B cell (primary cell): ENCODE results near the gene FOXN1. TPM values are rescaled to one million over a fixed set of nuclear protein-coding genes. Genes with fewer than 3 reads are reported as not detected.

ENCODE experiments used
- ATAC-seq: fragments of 200-7000 bp; cut with Tn5 transposase; one replicate; pipeline ENCODE4 v1.10.0; 2021; ENCODE audit warnings: low read depth, mild to moderate bottlenecking, moderate number of reproducible peaks, moderate library complexity
- CTCF ChIA-PET: fragments of 350-600 bp; sonication (Branson Sonifier 250); formaldehyde crosslinking; loops from one replicate; lab custom pipeline; 2021; ENCODE audit warnings: antibody characterized with exemption, inconsistent platforms; lab: Charles Lee
- POLR2A ChIA-PET: fragments of 350-600 bp; sonication (Branson Sonifier 250); formaldehyde crosslinking; loops from one replicate; lab custom pipeline; 2021; ENCODE audit warnings: antibody characterized with exemption; lab: Charles Lee
- DNase-seq: peaks from one replicate; pipeline ENCODE4 v3.0.0; 2013
- H2AFZ ChIP-seq: 2 replicates; pipeline ENCODE4 v1.6.1; 2012; ENCODE audit warnings: mild to moderate bottlenecking, low read depth, low read length; ENCODE audit not compliant: insufficient read depth, poor library complexity, severe bottlenecking
- H3K27ac ChIP-seq, 2 donors: 1 replicate in 1 of 2; 2 replicates in 1 of 2; pipeline ENCODE4 v1.5.1; 2012 to 2013; ENCODE audit warnings: low read length in 2 of 2, mild to moderate bottlenecking in 2 of 2, moderate library complexity in 1 of 2
- H3K27me3 ChIP-seq, 4 experiments: fragments of 200-600 bp in 1 of 4; sonication (generic) in 1 of 4; replicated peaks in 1 of 4; 1 replicate in 2 of 4; 2 replicates in 2 of 4; pipeline versions ENCODE4 v1.6.1 to v1.7.0; 2013 to 2016; ENCODE audit warnings: low read length in 3 of 4, mild to moderate bottlenecking in 2 of 4, mixed read lengths in 1 of 4, moderate library complexity in 1 of 4; ENCODE audit not compliant: insufficient read depth in 4 of 4, control insufficient read depth in 3 of 4; ENCODE audit errors: control extremely low read depth in 1 of 4
- H3K36me3 ChIP-seq, 2 experiments: replicated peaks in 1 of 2; 1 replicate in 1 of 2; 2 replicates in 1 of 2; pipeline versions ENCODE4 v1.6.1 to v1.7.1; 2013; ENCODE audit warnings: low read length in 1 of 2; ENCODE audit not compliant: insufficient read depth in 2 of 2, control insufficient read depth in 1 of 2; ENCODE audit errors: control extremely low read depth in 1 of 2, extremely low read depth in 1 of 2
- H3K4me1 ChIP-seq, 2 donors: fragments of 200-600 bp in 1 of 2; sonication (generic) in 1 of 2; 1 replicate in 1 of 2; 2 replicates in 1 of 2; pipeline versions ENCODE4 v1.5.1 to v1.6.1; 2013 to 2017; ENCODE audit warnings: low read length in 2 of 2; ENCODE audit not compliant: control insufficient read depth in 2 of 2, insufficient read depth in 2 of 2
- H3K4me2 ChIP-seq: replicated peaks from 2 replicates; pipeline ENCODE3; 2012; ENCODE audit warnings: mild to moderate bottlenecking, low read depth, low read length; ENCODE audit not compliant: poor library complexity, severe bottlenecking
- H3K4me3 ChIP-seq, 5 experiments: fragments of 200-600 bp in 1 of 5; sonication (generic) in 1 of 5; 1 replicate in 3 of 5; 2 replicates in 2 of 5; pipeline versions ENCODE4 v1.5.1 to v1.7.0; 2011 to 2016; ENCODE audit warnings: low read length in 4 of 5, mild to moderate bottlenecking in 4 of 5, low read depth in 2 of 5, control low read depth in 1 of 5, moderate library complexity in 1 of 5; ENCODE audit not compliant: insufficient read depth in 1 of 5; ENCODE audit errors: control extremely low read depth in 1 of 5, extremely low read depth in 1 of 5
- H3K79me2 ChIP-seq: fragments of 200-600 bp; sonication (generic); one replicate; pipeline ENCODE4 v1.6.0; 2016; ENCODE audit warnings: low read length; ENCODE audit not compliant: control insufficient read depth, insufficient read depth
- H3K9ac ChIP-seq: fragments of 200-600 bp; sonication (generic); 2 replicates; pipeline ENCODE4 v1.6.1; 2017; ENCODE audit warnings: mild to moderate bottlenecking, low read length, moderate library complexity
- H3K9me3 ChIP-seq, 3 donors: one replicate each; pipeline versions ENCODE4 v1.6.1 to v1.7.1; 2013; ENCODE audit warnings: low read length in 2 of 3; ENCODE audit not compliant: control insufficient read depth in 2 of 3, insufficient read depth in 1 of 3; ENCODE audit errors: control extremely low read depth in 1 of 3
- H4K20me1 ChIP-seq: 2 replicates; pipeline ENCODE4 v1.6.0; 2012; ENCODE audit warnings: mild to moderate bottlenecking, low read length; ENCODE audit not compliant: insufficient read depth, control insufficient read depth, poor library complexity, severe bottlenecking
- H3K27ac Mint-ChIP-seq: one replicate; pipeline ENCODE4 v1.8.0; 2021; ENCODE audit warnings: mixed read lengths
- H3K27me3 Mint-ChIP-seq: one replicate; pipeline ENCODE4 v1.8.0; 2021; ENCODE audit warnings: mixed read lengths
- H3K4me1 Mint-ChIP-seq: one replicate; pipeline ENCODE4 v1.8.0; 2021; ENCODE audit warnings: mixed read lengths
- H3K4me3 Mint-ChIP-seq: one replicate; pipeline ENCODE4 v1.8.0; 2021; ENCODE audit warnings: mixed read lengths
- H3K9me3 Mint-ChIP-seq: one replicate; pipeline ENCODE4 v1.8.0; 2022; ENCODE audit warnings: mixed read lengths; ENCODE audit not compliant: insufficient read depth
- EZH2 ChIP-seq: IDR thresholded peaks from 2 replicates; pipeline ENCODE4 v1.6.1; 2012; ENCODE audit warnings: borderline replicate concordance, low read depth, mild to moderate bottlenecking, moderate library complexity, low read length; ENCODE audit not compliant: insufficient read depth, poor library complexity, severe bottlenecking
- WGBS: methylation state at CpG from one replicate; pipeline ENCODE4 v1.1.5; 2013; ENCODE audit warnings: missing lambda C conversion rate; ENCODE audit not compliant: insufficient coverage; 5-methylcytosine and 5-hydroxymethylcytosine counted together
- intact Hi-C: fragments of 100-400 bp; cut with micrococcal nuclease; formaldehyde crosslinking; loops from one replicate; pipeline ENCODE4 v1.10.0; 2022
- polyA plus RNA-seq: library from polyadenylated mRNA; depleted of rRNA; stranded (reverse); fragments of >200 nt; gene quantifications from 2 replicates; pipeline ENCODE4 v1.2.3, GENCODE V29; 2012
- total RNA-seq, 2 donors: library from RNA; stranded (reverse); fragments of 120-200 nt in 1 of 2; gene quantifications; 1 replicate in 1 of 2; 2 replicates in 1 of 2; pipeline versions ENCODE4 v1.2.3 to v1.2.4, GENCODE V29; 2013 to 2022
- TF ChIP-seq, protein P1 (sequence below): fragments of 200-600 bp; IDR thresholded peaks from one replicate; pipeline ENCODE4 v1.8.0; 2022; ENCODE audit warnings: antibody characterized with exemption, mild to moderate bottlenecking

Gene FOXN1
- total and polyA plus RNA-seq, 2 donors (not counting 1 experiment from before 2014, with no cell fraction given) = not detected

DNA sequence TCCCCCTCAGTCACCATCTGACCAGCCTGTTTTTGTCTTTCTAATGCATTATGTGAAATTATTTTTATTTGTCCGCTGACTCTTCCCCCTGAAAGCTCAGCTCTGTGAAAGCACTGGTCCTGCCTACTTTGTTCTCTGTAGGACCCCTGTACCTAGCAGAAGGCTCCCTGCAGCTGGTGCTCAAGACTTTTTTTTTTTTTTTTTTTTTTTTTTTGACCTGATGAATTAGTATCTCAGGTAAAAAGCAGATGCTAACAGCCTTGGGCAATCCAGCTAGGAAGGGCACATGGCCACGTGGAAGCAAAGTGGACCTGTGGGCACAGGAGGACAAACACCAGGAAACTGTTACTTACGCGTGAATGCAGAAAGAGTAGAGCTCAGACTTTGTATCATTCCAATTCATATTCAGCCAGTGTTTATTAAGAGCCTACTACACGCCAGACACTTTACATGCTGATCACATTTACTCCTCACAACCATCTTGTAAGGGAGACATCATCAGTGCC lies 46.9 kb downstream of the FOXN1 start:
- Histone ChIP-seq H3K4me2 (peak overlapping the region; percentile 85), H4K20me1 (peaks cover 13% of the 10 kb centered on the region), H3K9ac (no peak overlapping the region), H3K27ac (no peak overlapping the region), H3K79me2 (peaks cover 23% of the 10 kb centered on the region), H3K4me3 (peak overlapping the region in 3 of 5 experiments; percentile 78 to 85 (median 85)), H3K27me3 (no peaks in the 10 kb centered on the region), H3K4me1 (peaks cover 43 to 45% of the 10 kb centered on the region in 2 donors), H2AFZ (peak overlapping the region; percentile 69), H3K36me3 (peaks cover 21 to 57% of the 10 kb centered on the region in 2 experiments), H3K9me3 (no peaks in the 10 kb centered on the region)
- peaks cover 45% of the 10 kb centered on the region for H3K4me1 Mint-ChIP-seq
- H3K27ac Mint-ChIP-seq = peak overlapping the region; percentile 62
- 96% methylated on average over 3 of the region's 5 CpGs for WGBS
- peak overlapping the region; percentile 95 for H3K4me3 Mint-ChIP-seq
- no peaks in the 10 kb centered on the region for H3K9me3 Mint-ChIP-seq
- DNase-seq (no peak), ATAC-seq (no peak)
- ChIA-PET POLR2A (interaction anchor here (0.6 to 3.3 kb wide), 4 partner anchors 15 to 60 kb away, joined by 4 to 16 read pairs (median 9); partner anchors contain the start of genes ALDOC and PIGS), CTCF (interaction anchor here (0.6 to 2.9 kb wide), 9 partner anchors 9 to 316 kb away, joined by 3 to 11 read pairs (median 4); no protein-coding TSS in a partner anchor)
- H3K27me3 Mint-ChIP-seq = no peaks in the 10 kb centered on the region
- TF ChIP-seq EZH2 = no peak
- TF ChIP-seq, protein P1, sequence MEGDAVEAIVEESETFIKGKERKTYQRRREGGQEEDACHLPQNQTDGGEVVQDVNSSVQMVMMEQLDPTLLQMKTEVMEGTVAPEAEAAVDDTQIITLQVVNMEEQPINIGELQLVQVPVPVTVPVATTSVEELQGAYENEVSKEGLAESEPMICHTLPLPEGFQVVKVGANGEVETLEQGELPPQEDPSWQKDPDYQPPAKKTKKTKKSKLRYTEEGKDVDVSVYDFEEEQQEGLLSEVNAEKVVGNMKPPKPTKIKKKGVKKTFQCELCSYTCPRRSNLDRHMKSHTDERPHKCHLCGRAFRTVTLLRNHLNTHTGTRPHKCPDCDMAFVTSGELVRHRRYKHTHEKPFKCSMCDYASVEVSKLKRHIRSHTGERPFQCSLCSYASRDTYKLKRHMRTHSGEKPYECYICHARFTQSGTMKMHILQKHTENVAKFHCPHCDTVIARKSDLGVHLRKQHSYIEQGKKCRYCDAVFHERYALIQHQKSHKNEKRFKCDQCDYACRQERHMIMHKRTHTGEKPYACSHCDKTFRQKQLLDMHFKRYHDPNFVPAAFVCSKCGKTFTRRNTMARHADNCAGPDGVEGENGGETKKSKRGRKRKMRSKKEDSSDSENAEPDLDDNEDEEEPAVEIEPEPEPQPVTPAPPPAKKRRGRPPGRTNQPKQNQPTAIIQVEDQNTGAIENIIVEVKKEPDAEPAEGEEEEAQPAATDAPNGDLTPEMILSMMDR = no peak
- intact Hi-C loops = loop anchor here (1.0 kb wide), 4 partner anchors 14 to 46 kb away; partner anchors contain the start of genes PIGS and SPAG5

DNA sequence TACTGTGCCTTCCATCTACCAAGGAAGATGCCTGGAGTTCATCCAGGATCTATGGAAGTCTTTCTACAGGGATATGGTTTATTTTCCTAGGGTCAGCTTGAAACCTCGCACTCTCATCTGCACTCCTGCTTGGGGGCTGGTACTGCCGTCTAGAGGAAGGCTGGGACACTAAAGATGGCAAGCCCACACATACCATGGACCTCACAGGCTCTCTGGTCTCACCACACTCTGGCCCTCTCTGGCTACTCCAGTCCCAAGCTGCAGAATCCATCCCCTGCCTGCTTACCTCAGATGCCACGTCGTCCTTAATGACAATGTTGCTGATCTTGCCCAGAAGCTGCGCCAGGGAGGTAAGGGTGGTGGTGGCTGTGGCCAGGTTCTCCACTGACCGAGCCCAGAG lies 48.4 kb downstream of the FOXN1 start:
- no peak overlapping the region for H2AFZ ChIP-seq
- CTCF ChIA-PET = interaction anchor here (0.6 to 2.2 kb wide), 5 partner anchors 20 to 138 kb away, joined by 3 to 7 read pairs (median 4); partner anchors contain the start of gene SPAG5
- TF ChIP-seq EZH2 = no peak
- TF ChIP-seq, protein P1 = peak; percentile 24
- peaks cover 28 to 30% of the 10 kb centered on the region in 2 donors for H3K4me1 ChIP-seq
- Mint-ChIP-seq H3K9me3 (no peaks in the 10 kb centered on the region), H3K27ac (peak overlapping the region; percentile 32), H3K4me1 (peaks cover 30% of the 10 kb centered on the region), H3K4me3 (no peak overlapping the region), H3K27me3 (no peaks in the 10 kb centered on the region)
- H4K20me1 ChIP-seq = peaks cover 16% of the 10 kb centered on the region
- 96% methylated on average over 6 of the region's 6 CpGs for WGBS
- no peak overlapping the region for H3K9ac ChIP-seq
- no peak overlapping the region for H3K27ac ChIP-seq
- H3K9me3 ChIP-seq = no peaks in the 10 kb centered on the region
- POLR2A ChIA-PET = no interaction called here
- DNase-seq (peak; percentile 36), ATAC-seq (no peak)
- intact Hi-C loops = no loop called here
- no peaks in the 10 kb centered on the region for H3K27me3 ChIP-seq
- H3K4me2 ChIP-seq = no peak overlapping the region
- peaks cover 24 to 58% of the 10 kb centered on the region in 2 experiments for H3K36me3 ChIP-seq
- no peak overlapping the region for H3K4me3 ChIP-seq
- H3K79me2 ChIP-seq = peaks cover 29% of the 10 kb centered on the region
